Muscle of leg (tissue), 11 donors: ENCODE data around the gene RNASEH2B. TPM values are rescaled to one million over a fixed set of nuclear protein-coding genes. Genes with fewer than 3 reads are reported as not detected.
A peak's percentile ranks its signal among the peaks of the same experiment; 100 is the strongest.

Experiments
- DNase-seq: peaks from one replicate; pipeline ENCODE4 v3.0.0; 2013
- H3K27ac ChIP-seq: one replicate; pipeline ENCODE4 v1.5.1; 2013; ENCODE audit warnings: mild to moderate bottlenecking, low read length, control low read depth
- H3K27me3 ChIP-seq: one replicate; pipeline ENCODE4 v1.6.1; 2013; ENCODE audit warnings: low read length; ENCODE audit not compliant: control insufficient read depth, insufficient read depth
- H3K36me3 ChIP-seq: one replicate; pipeline ENCODE4 v1.6.1; 2013; ENCODE audit warnings: low read length; ENCODE audit not compliant: control insufficient read depth, insufficient read depth
- H3K4me1 ChIP-seq: one replicate; pipeline ENCODE4 v1.6.1; 2013; ENCODE audit warnings: low read length; ENCODE audit not compliant: control insufficient read depth, insufficient read depth
- H3K4me3 ChIP-seq: one replicate; pipeline ENCODE4 v1.5.1; 2013; ENCODE audit warnings: low read length, control low read depth
- H3K9me3 ChIP-seq: replicated peaks from 2 replicates; pipeline ENCODE4 v1.6.1; 2013; ENCODE audit warnings: low read depth, low read length; ENCODE audit not compliant: control insufficient read depth
- WGBS: methylation state at CpG from one replicate; pipeline ENCODE4 v1.1.5; 2013; ENCODE audit warnings: missing lambda C conversion rate; ENCODE audit not compliant: insufficient coverage; 5-methylcytosine and 5-hydroxymethylcytosine counted together
- polyA plus RNA-seq, 8 donors: library from polyadenylated mRNA; unstranded; fragments of 120-200 nt; gene quantifications; one replicate each; pipeline versions ENCODE4 v1.2.1 to v1.2.3, GENCODE V29; 2013; ENCODE audit warnings: inconsistent platforms in 1 of 8, low replicate concordance in 1 of 8; ENCODE audit not compliant: insufficient read length in 8 of 8, insufficient read depth in 1 of 8
- total RNA-seq: library from RNA; stranded (reverse); fragments of 120-200 nt; gene quantifications from one replicate; pipeline ENCODE4 v1.2.4, GENCODE V29; 2013

RNASEH2B gene
- total and polyA plus RNA-seq, 9 donors, result 33.9 to 55.4 (median 43.3) TPM

DNA sequence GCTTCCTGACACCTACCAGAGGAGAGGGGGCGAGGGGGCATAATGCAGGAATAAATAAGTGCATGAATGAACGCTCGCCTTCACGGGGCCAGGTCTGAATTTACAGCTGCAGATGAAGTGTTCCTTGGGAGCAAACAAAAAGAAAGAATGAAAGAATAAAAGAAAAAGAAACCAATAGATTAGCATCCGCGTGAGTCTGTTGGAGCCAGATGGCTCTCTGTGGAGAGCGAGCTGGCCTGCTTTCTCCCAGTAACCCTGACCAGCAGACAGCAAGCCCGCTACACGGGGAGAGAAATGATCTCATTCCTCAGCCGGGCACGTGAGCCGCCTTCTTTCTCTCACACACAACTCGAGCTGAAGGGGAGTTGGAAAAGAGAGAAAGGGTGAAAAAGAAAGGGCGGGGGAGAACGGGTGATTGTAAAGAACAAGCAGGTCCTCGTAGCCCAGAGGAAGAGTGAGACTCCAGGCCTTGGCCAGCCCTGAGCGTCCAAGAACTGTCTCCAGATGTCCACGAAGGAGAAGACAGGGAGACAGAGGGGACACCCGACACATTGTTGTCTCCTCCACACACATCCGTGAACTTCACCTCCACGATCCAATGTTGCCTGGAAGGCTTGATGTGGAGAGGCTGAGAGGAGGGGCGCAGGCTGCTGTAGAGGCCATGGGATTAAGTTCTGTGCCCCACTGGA is 81.4 kb downstream of the RNASEH2B start:
- H3K27me3 ChIP-seq, result no peaks in the 10 kb centered on the region
- 25% methylated on average over 6 of the region's 22 CpGs for WGBS
- H3K4me1 ChIP-seq, result peaks cover 42% of the 10 kb centered on the region
- no peak overlapping the region for H3K4me3 ChIP-seq
- no peaks in the 10 kb centered on the region for H3K9me3 ChIP-seq
- peak overlapping the region; percentile 78 for H3K27ac ChIP-seq
- DNase-seq, result peak; percentile 82
- H3K36me3 ChIP-seq, result no peaks in the 10 kb centered on the region

DNA sequence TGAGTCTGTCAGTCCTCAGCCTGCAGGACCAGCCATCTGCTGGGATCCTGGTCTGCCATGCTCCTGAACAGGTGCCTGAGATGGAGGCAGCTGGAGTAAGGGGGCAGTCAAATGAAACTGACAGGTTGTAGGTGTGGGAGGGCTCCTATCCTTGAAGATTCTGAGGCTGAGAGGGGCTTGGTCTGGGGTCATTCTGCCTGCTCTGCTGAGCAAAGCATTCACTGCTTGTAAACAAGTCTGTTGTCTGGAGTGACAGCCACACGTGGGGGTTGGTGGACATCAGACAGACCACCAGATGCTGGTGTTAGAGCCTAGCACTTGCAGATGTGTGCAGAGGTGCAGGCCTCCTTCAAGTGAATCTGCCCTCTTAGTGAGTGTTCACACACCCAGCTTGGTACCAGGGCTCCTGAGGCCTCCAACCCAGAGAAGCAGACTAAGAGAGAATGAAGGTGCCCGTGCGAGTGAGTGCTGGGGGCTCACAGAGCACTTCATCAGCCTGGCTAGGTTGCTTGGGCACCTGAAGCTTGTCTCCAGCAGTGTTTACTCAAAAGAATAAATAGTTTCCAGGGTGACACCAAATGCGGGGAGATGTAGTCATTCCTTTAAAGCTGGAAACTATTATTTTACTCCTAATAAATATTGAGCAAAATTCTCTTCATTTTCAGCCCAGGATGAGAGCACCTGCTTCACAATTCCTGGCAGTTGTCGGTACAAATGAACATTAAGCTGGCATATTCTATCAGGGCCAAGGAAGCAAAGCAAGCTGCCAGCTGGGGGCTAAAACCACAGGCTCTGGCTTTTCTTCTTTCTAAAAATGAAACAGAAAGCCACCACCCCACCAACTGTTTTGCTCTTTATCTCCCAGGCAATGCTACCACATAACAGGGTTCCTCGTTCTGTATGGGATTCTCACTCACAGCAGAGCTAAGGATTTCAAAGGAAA is 82.3 kb downstream of the RNASEH2B start:
- WGBS, result 48% methylated on average over 5 of the region's 6 CpGs

DNA sequence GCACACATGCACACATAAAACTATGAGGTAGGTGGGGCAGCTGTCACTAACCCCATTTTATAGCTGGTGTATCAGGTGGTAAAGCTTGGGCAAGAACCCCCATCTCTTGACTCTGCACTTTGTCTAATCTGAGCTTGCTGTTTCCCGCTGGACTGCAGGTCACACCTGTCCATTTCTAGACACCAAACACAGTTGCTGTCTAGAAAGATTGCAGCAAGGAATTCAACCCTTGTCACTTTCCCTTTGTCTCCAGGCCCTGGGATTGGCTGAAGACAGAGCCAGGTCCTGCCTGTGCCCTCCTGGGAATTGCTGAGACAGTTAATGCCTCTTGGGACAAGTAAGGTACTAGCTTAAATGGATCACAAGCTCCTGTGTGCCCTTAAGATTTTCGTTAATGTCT is 83.8 kb downstream of the RNASEH2B start:
- Histone ChIP-seq H3K4me1 (peaks cover 42% of the 10 kb centered on the region), H3K27me3 (no peaks in the 10 kb centered on the region), H3K36me3 (no peaks in the 10 kb centered on the region), H3K27ac (no peak overlapping the region), H3K9me3 (no peaks in the 10 kb centered on the region), H3K4me3 (no peak overlapping the region)
- DNase-seq, result no peak
- 83% methylated on average over 1 of the region's 2 CpGs for WGBS

More for the DNA sequence above, 82.3 kb downstream of the RNASEH2B start:
- DNase-seq, result peak; percentile 76
- Histone ChIP-seq H3K9me3 (no peaks in the 10 kb centered on the region), H3K36me3 (no peaks in the 10 kb centered on the region), H3K27me3 (no peaks in the 10 kb centered on the region), H3K27ac (peak overlapping the region; percentile 78), H3K4me3 (no peak overlapping the region), H3K4me1 (peaks cover 42% of the 10 kb centered on the region)

DNA sequence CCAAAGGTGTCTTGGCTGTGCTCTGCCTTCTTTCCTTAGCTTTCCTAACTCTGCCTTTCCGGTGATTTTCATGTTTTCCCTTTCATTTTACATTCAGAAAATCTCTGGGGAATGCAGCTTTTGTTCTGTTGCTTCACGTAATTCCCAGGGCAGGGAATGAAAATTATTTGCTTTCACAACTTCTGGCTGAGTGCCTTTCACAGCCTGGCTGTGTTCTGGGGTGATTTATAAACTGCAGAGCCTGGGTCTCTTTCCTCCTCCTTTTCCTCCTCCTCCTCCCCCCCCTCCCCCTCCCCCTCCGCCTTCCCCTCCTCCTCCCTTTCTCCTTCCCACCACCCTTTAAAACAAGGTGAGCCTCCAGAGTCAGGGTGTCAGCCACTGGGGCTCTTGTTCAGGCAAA is 84.3 kb downstream of the RNASEH2B start:
- no CpG with 5 or more reads among the region's 3 CpGs for WGBS
- DNase-seq, result peak; percentile 59
- Histone ChIP-seq H3K9me3 (no peaks in the 10 kb centered on the region), H3K4me3 (no peak overlapping the region), H3K27ac (no peak overlapping the region), H3K27me3 (no peaks in the 10 kb centered on the region), H3K4me1 (peaks cover 42% of the 10 kb centered on the region), H3K36me3 (no peaks in the 10 kb centered on the region)

DNA sequence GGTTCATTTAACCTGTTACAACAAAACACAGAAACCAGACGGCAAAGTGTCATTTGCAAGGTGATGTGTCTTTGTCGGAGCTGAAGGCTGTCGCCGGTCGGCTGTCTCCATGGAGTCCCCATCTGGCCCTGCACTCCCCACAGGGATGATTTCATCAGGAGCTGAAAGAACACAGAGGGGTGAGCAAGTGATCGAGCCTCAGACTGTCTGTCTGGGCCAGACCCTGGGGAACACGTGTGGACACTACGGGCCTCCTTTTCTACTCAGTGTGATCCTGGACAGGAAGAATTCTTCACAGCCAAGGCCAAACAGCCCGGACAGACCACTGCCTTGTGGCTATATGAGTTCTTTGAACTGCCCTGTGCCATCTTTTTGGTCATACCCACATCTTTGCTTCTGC is 85.1 kb downstream of the RNASEH2B start:
- 47% methylated on average over 6 of the region's 9 CpGs for WGBS
- Histone ChIP-seq H3K27ac (no peak overlapping the region), H3K9me3 (no peaks in the 10 kb centered on the region), H3K4me1 (peaks cover 44% of the 10 kb centered on the region), H3K4me3 (no peak overlapping the region), H3K27me3 (no peaks in the 10 kb centered on the region), H3K36me3 (no peaks in the 10 kb centered on the region)
- no peak for DNase-seq

DNA sequence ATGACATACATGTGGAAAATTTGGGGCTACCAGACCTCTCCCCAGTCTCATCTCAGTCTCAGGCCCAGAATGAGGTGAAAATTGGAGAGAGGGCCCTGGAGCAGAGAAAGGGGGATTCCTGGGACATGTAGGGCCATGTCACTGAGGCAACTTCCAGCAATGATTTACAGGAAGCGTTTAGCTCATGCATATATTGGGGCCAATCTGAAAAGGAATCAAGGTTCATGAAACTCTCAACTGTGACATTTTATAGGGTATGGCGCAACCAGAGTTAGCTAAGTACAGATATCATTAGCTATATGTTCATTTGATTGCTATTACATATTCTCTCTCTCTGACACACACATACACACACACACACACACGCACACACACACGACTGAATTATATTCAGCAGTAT is 86.3 kb downstream of the RNASEH2B start:
- Histone ChIP-seq H3K27me3 (no peaks in the 10 kb centered on the region), H3K9me3 (no peaks in the 10 kb centered on the region), H3K27ac (no peak overlapping the region), H3K36me3 (no peaks in the 10 kb centered on the region), H3K4me1 (peaks cover 48% of the 10 kb centered on the region), H3K4me3 (no peak overlapping the region)
- WGBS, result 86% methylated on average over 1 of the region's 4 CpGs
- DNase-seq, result no peak

DNA sequence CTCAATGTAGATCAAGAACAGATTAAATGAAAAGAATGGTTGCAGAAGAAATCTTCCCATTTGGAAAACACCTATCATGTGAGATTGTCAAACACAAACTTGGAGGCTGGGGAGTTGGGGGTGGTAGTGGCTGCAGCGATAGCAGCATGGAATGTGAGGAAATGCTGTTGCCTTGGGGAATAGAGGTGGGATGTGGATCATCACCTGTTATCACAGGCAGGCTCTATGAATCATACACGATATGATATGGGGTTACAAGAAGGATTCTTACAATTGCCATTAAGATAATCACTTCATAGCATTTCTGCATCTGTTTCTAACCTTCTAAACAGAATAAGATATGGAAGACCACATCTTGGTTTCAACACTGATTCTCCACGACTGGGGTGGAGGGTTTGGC is 88.7 kb downstream of the RNASEH2B start:
- Histone ChIP-seq H3K27me3 (no peaks in the 10 kb centered on the region), H3K4me3 (no peak overlapping the region), H3K4me1 (peaks cover 35% of the 10 kb centered on the region), H3K9me3 (no peaks in the 10 kb centered on the region), H3K27ac (no peak overlapping the region), H3K36me3 (no peaks in the 10 kb centered on the region)
- DNase-seq, result no peak
- 80% methylated on average over 2 of the region's 3 CpGs for WGBS

DNA sequence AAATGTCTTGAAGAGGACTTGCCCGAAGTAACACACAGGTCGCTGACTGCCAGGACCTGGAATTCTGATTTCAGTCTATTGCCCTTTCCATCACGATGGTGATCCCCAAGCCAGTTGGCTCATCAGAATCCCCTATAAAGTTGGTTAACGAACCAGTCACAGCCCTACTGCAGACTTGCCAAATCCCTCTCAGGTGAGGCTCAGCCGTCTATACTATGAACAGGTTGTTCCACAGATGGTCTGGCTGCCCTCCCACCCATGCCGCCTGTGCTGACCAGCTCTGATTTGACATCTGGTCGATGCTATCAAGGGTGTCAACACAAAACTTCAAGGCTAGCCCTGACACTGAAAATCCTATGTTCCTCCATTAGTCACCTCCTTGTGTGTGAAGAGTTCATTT is 90.0 kb downstream of the RNASEH2B start:
- H3K27me3 ChIP-seq, result no peaks in the 10 kb centered on the region
- H3K27ac ChIP-seq, result no peak overlapping the region
- DNase-seq, result no peak
- no peaks in the 10 kb centered on the region for H3K36me3 ChIP-seq
- H3K4me1 ChIP-seq, result peaks cover 25% of the 10 kb centered on the region
- no peaks in the 10 kb centered on the region for H3K9me3 ChIP-seq
- H3K4me3 ChIP-seq, result no peak overlapping the region
- WGBS, result 76% methylated on average over 7 of the region's 7 CpGs

DNA sequence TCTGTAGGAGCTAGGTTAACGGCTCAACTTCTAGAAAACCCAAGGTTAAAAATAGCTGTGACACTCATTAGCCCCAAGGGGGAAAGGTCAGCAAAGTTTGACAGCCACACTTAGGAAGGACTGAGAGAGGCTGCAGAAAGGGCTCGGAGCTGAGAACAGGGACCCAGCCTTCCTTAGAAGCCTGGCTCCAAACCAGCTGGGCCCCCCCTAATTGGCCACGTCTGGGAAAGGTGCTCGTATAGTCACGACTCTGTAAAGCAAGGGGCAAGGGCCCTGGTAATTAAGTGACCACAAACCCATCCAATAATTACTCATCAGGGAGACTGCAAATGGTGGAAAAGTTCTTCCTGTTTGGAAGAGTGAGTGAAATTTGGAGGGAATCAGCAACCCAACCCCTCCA is 90.5 kb downstream of the RNASEH2B start:
- WGBS, result 33% methylated on average over 1 of the region's 5 CpGs
- Histone ChIP-seq H3K27me3 (no peaks in the 10 kb centered on the region), H3K4me1 (peaks cover 25% of the 10 kb centered on the region), H3K9me3 (no peaks in the 10 kb centered on the region), H3K27ac (peak overlapping the region; percentile 43), H3K36me3 (no peaks in the 10 kb centered on the region), H3K4me3 (no peak overlapping the region)
- DNase-seq, result no peak

DNA sequence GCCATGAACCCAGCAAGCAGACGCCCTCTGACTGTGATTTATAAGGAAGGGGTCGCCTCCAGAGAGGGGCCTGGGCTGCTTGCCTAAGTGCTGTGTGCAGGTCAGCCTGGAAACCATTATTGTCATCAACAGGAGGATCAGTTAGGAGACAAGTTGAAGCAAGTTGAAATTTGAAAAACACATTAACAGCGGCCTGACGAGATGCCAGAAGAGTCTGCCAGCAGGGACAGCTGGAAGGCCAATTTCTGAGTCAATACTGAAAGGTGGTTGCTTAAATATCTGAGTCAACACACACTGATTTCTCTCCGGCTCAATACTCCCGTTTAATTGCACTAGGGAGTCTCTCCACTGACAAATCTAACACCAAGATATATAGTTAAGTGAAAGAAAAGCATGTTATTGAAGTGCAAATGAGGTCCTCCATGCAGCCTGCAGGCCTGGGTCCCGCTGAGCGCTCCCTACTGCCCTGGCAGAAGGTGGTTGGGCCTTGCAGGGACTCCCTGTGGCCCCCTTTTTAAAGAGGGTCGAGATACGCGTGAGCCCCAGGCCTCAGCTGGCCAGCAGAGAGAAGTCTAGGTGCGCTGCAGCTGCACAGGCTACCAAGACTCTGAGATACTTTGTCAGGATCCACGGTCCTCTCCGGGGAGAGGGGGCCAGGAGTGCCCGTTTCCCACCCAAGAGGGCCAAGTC is 91.1 kb downstream of the RNASEH2B start:
- 36% methylated on average over 13 of the region's 15 CpGs for WGBS
- peak overlapping the region; percentile 43 for H3K27ac ChIP-seq

More for the DNA sequence above, 91.1 kb downstream of the RNASEH2B start:
- DNase-seq, result peak; percentile 96
- Histone ChIP-seq H3K36me3 (no peaks in the 10 kb centered on the region), H3K9me3 (no peaks in the 10 kb centered on the region), H3K4me1 (peaks cover 32% of the 10 kb centered on the region), H3K27me3 (no peaks in the 10 kb centered on the region), H3K4me3 (no peak overlapping the region)
